GM21360 (cell line): ENCODE results near the gene GPR183.
"Not testable (repeated sequence)": the region's sequence is repeated elsewhere in the genome, so short reads cannot be mapped to it uniquely, and the experiment has no call there.

ENCODE experiments used
- ATAC-seq: cut with Tn5 transposase; IDR thresholded peaks from one replicate; pipeline ENCODE4 v1.9.1; 2021; ENCODE audit warnings: mild to moderate bottlenecking, moderate library complexity; ENCODE audit not compliant: unreplicated experiment

GPR183 gene

GRCh38 chr13:99250982-99251825 is 56.0 kb downstream of the GPR183 start:
- ATAC-seq = no peak

GRCh38 chr13:99249606-99250005 is 57.6 kb downstream of the GPR183 start:
- not testable (repeated sequence) for ATAC-seq

GRCh38 chr13:99249178-99249577 is 58.0 kb downstream of the GPR183 start:
- not testable (repeated sequence) for ATAC-seq

GRCh38 chr13:99246100-99246499 is 61.1 kb downstream of the GPR183 start:
- no peak for ATAC-seq
